ENCODE measurements around the gene ATF6B.

DNA sequence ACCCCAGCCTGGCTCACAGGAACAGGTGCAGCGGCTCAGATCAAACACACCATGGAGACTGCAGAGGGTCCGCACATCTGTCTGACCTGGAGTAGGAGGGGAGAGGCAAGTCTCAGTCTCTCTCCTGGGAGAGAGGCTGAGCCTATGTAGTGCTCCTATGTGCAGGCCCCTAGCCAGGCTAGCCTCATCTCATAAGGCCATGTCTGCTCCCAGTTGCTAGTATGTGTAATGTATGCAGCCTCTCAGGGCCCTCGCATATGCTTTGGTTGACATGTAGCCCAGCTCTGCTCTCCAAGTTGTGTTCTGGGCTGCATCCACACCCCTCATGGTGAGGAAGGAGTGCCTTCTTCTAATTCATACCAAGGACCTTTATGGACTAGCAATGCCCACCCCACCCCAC lies 30.7 kb downstream of the ATF6B start:
- TF ChIP-seq, protein P1, sequence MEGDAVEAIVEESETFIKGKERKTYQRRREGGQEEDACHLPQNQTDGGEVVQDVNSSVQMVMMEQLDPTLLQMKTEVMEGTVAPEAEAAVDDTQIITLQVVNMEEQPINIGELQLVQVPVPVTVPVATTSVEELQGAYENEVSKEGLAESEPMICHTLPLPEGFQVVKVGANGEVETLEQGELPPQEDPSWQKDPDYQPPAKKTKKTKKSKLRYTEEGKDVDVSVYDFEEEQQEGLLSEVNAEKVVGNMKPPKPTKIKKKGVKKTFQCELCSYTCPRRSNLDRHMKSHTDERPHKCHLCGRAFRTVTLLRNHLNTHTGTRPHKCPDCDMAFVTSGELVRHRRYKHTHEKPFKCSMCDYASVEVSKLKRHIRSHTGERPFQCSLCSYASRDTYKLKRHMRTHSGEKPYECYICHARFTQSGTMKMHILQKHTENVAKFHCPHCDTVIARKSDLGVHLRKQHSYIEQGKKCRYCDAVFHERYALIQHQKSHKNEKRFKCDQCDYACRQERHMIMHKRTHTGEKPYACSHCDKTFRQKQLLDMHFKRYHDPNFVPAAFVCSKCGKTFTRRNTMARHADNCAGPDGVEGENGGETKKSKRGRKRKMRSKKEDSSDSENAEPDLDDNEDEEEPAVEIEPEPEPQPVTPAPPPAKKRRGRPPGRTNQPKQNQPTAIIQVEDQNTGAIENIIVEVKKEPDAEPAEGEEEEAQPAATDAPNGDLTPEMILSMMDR (IDR thresholded peaks at IDR 0.05; ENCODE audit: low read depth, low read length): no peak
- TF ChIP-seq POLR2A (IDR thresholded peaks at IDR 0.05; ENCODE audit: extremely low read depth, insufficient read length): no peak
- TF ChIP-seq, protein P2, sequence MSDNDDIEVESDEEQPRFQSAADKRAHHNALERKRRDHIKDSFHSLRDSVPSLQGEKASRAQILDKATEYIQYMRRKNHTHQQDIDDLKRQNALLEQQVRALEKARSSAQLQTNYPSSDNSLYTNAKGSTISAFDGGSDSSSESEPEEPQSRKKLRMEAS (IDR thresholded peaks at IDR 0.05; ENCODE audit: low read depth, low read length): no peak
- TF ChIP-seq MYC (IDR thresholded peaks at IDR 0.05; ENCODE audit: low read depth, low read length): no peak
